HL-60/S4 treated with phorbol 12-myristate 13-acetate at 8.2 ng/mL for 4 days and 3 days (cell line): ENCODE results near the gene ZNG1A.
"Not testable (repeated sequence)": the region's sequence is repeated elsewhere in the genome, so short reads cannot be mapped to it uniquely, and the experiment has no call there.

ENCODE experiments used
- in situ Hi-C: fragments of 300-500 bp; cut with MboI; formaldehyde crosslinking; loops from 2 replicates; pipeline ENCODE4 v1.15.0; 2022; ENCODE audit warnings: low sequenced_read_pairs

Gene ZNG1A

GRCh38 chr9:178140-178825 is 573 bp downstream of the ZNG1A start:
- in situ Hi-C loops = not testable (repeated sequence)

GRCh38 chr9:169757-170156 is 9.1 kb downstream of the ZNG1A start:
- in situ Hi-C loops = not testable (repeated sequence)

GRCh38 chr9:159871-160270 is 19.0 kb downstream of the ZNG1A start:
- in situ Hi-C loops = not testable (repeated sequence)

GRCh38 chr9:151173-151572 is 27.7 kb downstream of the ZNG1A start:
- in situ Hi-C loops = not testable (repeated sequence)

DNA sequence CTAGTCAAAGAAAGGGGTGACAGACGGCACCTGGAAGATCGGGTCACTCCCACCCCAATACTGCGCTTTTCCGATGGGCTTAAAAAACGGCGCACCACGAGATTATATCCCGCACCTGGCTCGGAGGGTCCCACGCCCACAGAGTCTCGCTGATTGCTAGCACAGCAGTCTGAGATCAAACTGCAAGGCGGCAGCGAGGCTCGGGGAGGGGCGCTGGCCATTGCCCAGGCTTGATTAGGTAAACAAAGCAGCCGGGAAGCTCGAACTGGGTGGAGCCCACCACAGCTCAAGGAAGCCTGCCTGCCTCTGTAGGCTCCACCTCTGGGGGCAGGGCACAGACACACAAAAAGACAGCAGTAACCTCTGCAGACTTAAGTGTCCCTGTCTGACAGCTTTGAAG is 39.0 kb downstream of the ZNG1A start:
- in situ Hi-C loops = not testable (repeated sequence)

DNA sequence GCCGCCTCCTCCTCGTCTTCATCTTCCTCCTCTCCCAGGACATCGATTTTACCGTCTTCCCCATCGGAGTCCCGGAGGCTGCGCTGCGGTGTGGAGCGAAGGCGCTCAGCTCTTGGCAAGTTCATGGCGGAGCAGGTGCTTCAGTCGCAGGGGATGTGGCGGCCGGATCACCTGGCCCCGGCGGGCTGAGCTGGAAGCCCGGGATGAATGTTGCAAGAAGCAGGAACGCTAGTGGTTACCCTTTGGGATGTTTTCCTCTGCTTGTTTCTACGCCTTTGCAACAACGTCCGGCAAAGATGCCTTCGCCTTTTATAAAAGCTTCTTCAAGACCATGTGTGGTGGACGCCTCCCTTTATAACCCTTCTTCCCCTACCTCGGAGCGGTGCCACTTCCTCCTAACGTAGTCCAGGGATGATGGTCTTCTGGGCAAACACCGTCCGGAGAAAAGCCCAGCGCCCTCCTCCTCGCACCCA is 60.8 kb downstream of the ZNG1A start, which contains the start of gene FOXD4:
FOXD4 (minus strand) TSS at position 423 of the 473 bp plus-strand sequence; CDS start at position 125, 298 bp downstream.
- in situ Hi-C loops = not testable (repeated sequence)

- in situ Hi-C loops = not testable (repeated sequence)
Measured at GRCh38 chr9:117144-117994, 61.5 kb downstream of the ZNG1A start.

GRCh38 chr9:116239-117077 is 62.4 kb downstream of the ZNG1A start:
- in situ Hi-C loops = not testable (repeated sequence)

DNA sequence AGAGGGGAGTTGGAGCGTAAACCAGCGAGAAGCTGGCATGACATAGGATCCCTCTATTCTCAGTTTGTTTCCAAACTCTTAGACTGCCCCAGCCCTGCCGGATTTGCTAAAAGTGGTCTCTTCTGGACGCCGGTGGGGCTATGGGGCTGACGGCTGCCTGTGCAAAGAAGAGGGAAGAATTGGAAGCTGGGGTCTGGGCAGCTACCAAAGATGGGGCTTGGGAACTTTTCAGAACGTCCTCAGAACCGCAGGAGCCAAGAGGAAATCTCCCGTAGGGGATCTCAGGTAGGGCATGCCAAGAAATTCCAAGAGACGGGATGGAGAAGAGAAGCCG is 63.8 kb downstream of the ZNG1A start:
- in situ Hi-C loops = not testable (repeated sequence)

GRCh38 chr9:114267-115117 is 64.4 kb downstream of the ZNG1A start:
- in situ Hi-C loops = not testable (repeated sequence)

- in situ Hi-C loops = not testable (repeated sequence)
Measured at GRCh38 chr9:113468-114266, 65.2 kb downstream of the ZNG1A start.

GRCh38 chr9:112589-113467 is 66.0 kb downstream of the ZNG1A start:
- in situ Hi-C loops = not testable (repeated sequence)

- in situ Hi-C loops = not testable (repeated sequence)
Measured at GRCh38 chr9:110672-111071, 68.2 kb downstream of the ZNG1A start.

DNA sequence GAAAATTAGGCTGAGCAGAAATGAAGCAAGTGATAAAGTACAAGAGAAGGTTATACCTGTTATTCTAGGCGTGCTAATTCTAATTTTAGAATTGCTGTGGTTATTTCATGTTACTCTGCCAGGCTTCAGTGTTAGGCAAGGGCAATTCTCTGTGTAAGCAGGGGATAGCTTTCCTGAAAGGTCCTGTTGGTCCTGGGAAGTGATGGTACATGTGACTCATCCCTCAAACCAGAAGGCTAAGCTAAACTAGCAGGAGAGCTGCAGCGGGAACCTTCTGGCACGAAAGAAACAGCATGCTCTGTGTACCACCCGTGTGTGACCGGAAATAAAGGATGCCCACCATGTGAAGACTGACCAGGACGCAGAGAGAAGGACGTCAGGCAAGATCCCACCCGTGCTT is 69.3 kb downstream of the ZNG1A start:
- in situ Hi-C loops = not testable (repeated sequence)

- in situ Hi-C loops = not testable (repeated sequence)
Measured at GRCh38 chr9:108742-109495, 69.9 kb downstream of the ZNG1A start.

- in situ Hi-C loops = not testable (repeated sequence)
Measured at GRCh38 chr9:105991-106390, 72.9 kb downstream of the ZNG1A start.

DNA sequence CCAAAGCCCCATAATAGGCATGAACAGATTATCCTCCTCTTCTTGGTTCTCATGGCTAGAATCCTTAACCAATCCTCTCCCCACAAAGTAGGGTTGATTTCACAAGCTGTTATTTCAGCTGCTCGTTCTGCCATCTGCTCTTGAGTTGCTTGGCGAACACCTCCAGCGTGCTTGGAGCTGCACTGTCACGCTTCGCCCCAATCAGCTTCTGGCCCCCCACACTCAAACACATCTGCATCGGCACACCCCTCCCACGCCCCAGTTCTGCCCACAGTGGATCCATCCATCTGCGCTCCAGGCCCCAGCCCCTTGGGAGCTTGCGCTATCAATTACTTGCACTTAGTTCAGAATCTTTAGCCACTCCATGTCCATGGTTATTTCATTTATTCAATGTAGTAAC is 78.4 kb downstream of the ZNG1A start:
- in situ Hi-C loops = not testable (repeated sequence)

GRCh38 chr9:99867-100266 is 79.0 kb downstream of the ZNG1A start:
- in situ Hi-C loops = not testable (repeated sequence)
